Tibial artery (tissue), 4 donors: ENCODE measurements around the gene GUK1.

Experiments used
- DNase-seq, 2 donors: peaks; one replicate each; pipeline ENCODE4 v3.0.0-alpha.2; 2019
- H3K27ac ChIP-seq, 2 donors: fragments of 200-600 bp; sonication (generic) in 1 of 2; 1 replicate in 1 of 2; 2 replicates in 1 of 2; pipeline ENCODE4 v1.5.1; 2018 to 2019; ENCODE audit warnings: mild to moderate bottlenecking in 1 of 2
- H3K27me3 ChIP-seq, 2 donors: fragments of 200-600 bp; sonication (generic) in 1 of 2; one replicate each; pipeline versions ENCODE4 v1.5.1 to v1.6.0; 2016 to 2019
- H3K36me3 ChIP-seq, 3 donors: fragments of 200-600 bp; sonication (generic) in 2 of 3; one replicate each; pipeline ENCODE4 v1.5.1; 2016 to 2019; ENCODE audit warnings: mild to moderate bottlenecking in 2 of 3
- H3K4me1 ChIP-seq, 4 donors: fragments of 200-600 bp; sonication (generic) in 2 of 4; 1 replicate in 3 of 4; 2 replicates in 1 of 4; pipeline ENCODE4 v1.5.1; 2016 to 2019
- H3K4me3 ChIP-seq, 2 donors: fragments of 200-600 bp; sonication (generic) in 1 of 2; 1 replicate in 1 of 2; 2 replicates in 1 of 2; pipeline ENCODE4 v1.5.1; 2018 to 2019; ENCODE audit warnings: mild to moderate bottlenecking in 2 of 2
- H3K9me3 ChIP-seq, 3 donors: fragments of 200-600 bp; sonication (generic) in 1 of 3; one replicate each; pipeline ENCODE4 v1.5.1; 2016 to 2019
- intact Hi-C: fragments of 100-400 bp; cut with DNase I; formaldehyde crosslinking; loops from one replicate; pipeline ENCODE4 v1.15.0; 2023; ENCODE audit warnings: low total_unique reads
- TF ChIP-seq, protein P1 (sequence below), 2 experiments: fragments of 200-600 bp in 1 of 2; fragments of 450-650 bp in 1 of 2; IDR thresholded peaks; one replicate each; pipeline ENCODE4 v1.5.1; 2017 to 2019; ENCODE audit warnings: antibody characterized with exemption in 2 of 2, mild to moderate bottlenecking in 1 of 2, moderate library complexity in 1 of 2

The GUK1 gene

DNA sequence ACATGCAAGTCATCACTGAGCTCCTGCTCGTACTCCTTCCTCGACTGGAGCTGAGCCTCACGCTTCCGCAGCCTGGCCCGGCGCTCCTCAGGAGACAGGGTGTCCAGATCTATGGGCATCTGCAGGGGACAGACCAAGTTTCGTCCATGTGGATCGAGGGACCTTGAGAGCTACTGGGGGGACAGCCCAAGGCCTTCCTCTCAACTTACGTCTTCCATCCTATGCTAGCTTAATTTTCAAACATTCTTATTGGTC lies 33.4 kb upstream of the GUK1 start:
- H3K4me3 ChIP-seq = no peak overlapping the region
- DNase-seq = no peak
- TF ChIP-seq, protein P1, sequence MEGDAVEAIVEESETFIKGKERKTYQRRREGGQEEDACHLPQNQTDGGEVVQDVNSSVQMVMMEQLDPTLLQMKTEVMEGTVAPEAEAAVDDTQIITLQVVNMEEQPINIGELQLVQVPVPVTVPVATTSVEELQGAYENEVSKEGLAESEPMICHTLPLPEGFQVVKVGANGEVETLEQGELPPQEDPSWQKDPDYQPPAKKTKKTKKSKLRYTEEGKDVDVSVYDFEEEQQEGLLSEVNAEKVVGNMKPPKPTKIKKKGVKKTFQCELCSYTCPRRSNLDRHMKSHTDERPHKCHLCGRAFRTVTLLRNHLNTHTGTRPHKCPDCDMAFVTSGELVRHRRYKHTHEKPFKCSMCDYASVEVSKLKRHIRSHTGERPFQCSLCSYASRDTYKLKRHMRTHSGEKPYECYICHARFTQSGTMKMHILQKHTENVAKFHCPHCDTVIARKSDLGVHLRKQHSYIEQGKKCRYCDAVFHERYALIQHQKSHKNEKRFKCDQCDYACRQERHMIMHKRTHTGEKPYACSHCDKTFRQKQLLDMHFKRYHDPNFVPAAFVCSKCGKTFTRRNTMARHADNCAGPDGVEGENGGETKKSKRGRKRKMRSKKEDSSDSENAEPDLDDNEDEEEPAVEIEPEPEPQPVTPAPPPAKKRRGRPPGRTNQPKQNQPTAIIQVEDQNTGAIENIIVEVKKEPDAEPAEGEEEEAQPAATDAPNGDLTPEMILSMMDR (IDR thresholded peaks at IDR 0.05) = no peak

DNA sequence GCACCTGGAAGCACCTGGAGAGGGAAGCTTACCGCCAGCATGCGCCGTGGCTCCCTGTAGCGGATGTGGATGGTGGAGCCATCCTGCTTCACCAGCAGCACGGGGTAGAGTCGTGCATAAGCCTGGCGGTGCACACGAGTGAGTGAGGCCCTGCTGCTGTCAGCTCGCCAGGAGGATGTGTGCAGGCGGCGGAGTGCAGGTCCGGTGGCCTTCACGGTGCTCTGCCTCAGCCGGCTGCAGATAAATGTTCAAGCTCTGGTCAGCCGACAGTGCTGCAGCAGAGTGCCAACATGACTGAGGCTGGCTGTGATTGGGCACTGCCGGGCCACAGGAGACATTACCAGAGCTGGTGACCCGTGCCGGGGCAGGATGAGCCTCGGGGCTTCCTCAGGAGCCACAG lies 32.4 kb upstream of the GUK1 start:
- intact Hi-C loops = loop anchor here (10.0 kb wide), 1 partner anchor 57 kb away; the partner anchor contains the start of gene IBA57
- H3K9me3 ChIP-seq = no peaks in the 10 kb centered on the region
- peaks cover 0 to 27% (median 21%) of the 10 kb centered on the region in 3 donors for H3K36me3 ChIP-seq
- no peak overlapping the region for H3K4me3 ChIP-seq
- DNase-seq = no peak
- H3K4me1 ChIP-seq = peaks cover 0 to 32% (median 27%) of the 10 kb centered on the region in 4 donors
- no peaks in the 10 kb centered on the region for H3K27me3 ChIP-seq
- no peak overlapping the region for H3K27ac ChIP-seq
- TF ChIP-seq, protein P1 (IDR thresholded peaks at IDR 0.05) = no peak

More for the DNA sequence above, 33.4 kb upstream of the GUK1 start:
- Histone ChIP-seq H3K9me3 (no peaks in the 10 kb centered on the region), H3K4me1 (peaks cover 0 to 40% (median 35%) of the 10 kb centered on the region in 4 donors), H3K27me3 (no peaks in the 10 kb centered on the region), H3K27ac (no peak overlapping the region), H3K36me3 (peaks cover 0 to 27% (median 21%) of the 10 kb centered on the region in 3 donors)
- intact Hi-C loops = loop anchor here (10.0 kb wide), 1 partner anchor 58 kb away; the partner anchor contains the start of gene IBA57

DNA sequence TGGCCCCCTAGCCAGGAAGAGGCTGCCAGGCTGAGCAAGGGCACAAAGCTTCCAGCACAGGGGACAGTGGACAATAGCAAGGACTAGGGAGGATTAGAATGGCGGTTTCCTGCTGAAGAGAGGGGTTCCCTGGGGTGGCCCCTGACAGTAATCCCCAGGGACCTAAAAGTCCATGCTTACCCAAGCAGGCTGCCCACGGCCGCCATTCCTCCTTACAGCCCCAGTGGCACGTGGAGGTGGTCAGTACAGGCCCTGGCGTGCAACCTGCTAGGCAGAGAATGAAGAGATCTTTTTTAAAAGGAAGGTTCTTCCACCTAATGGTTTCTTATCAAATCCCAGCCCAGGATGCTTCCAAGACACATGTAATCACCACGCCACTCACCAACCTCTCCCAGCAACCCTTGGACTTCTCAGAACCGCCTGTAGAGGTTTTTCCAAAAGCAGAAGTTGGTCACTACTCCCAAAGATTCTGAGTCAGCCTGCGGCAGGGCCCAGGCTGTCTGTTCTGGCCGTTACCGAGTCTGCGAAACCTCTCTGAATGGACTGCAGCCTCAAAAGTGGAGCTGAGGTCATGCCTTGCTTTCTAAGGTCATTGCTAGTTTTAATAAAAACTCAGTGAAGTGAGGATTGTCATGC lies 31.9 kb upstream of the GUK1 start:
- Histone ChIP-seq H3K27me3 (no peaks in the 10 kb centered on the region), H3K4me3 (peak overlapping the region; percentile 68 to 81), H3K27ac (peak overlapping the region; percentile 92 to 95), H3K4me1 (peaks cover 0 to 32% (median 27%) of the 10 kb centered on the region in 4 donors), H3K36me3 (peaks cover 0 to 27% (median 21%) of the 10 kb centered on the region in 3 donors), H3K9me3 (no peaks in the 10 kb centered on the region)
- TF ChIP-seq, protein P1 (IDR thresholded peaks at IDR 0.05) = no peak
- intact Hi-C loops = loop anchor here (10.0 kb wide), 1 partner anchor 57 kb away; the partner anchor contains the start of gene IBA57
- no peak for DNase-seq

DNA sequence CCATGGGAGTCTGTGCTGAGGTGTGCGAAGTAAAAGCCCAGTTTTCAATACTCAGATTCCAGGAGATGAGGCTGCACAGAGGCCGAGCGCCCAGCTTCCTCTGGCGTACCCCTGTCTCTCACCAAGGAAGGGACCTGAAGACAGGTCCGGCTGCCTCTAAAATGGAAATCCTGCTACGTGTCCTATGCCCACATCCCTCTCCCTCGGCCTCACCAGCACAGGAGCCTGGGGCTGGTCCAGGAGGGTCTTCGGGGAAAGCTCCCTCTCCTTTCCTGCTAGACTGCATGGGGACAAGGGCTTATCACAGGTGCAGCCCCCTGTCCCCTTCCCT lies 31.4 kb upstream of the GUK1 start:
- Histone ChIP-seq H3K4me3 (peak overlapping the region; percentile 68 to 81), H3K36me3 (peaks cover 0 to 27% (median 21%) of the 10 kb centered on the region in 3 donors), H3K4me1 (peaks cover 0 to 29% (median 23%) of the 10 kb centered on the region in 4 donors), H3K9me3 (no peaks in the 10 kb centered on the region), H3K27me3 (no peaks in the 10 kb centered on the region), H3K27ac (peak overlapping the region; percentile 92 to 95)
- no peak for DNase-seq
- TF ChIP-seq, protein P1 (IDR thresholded peaks at IDR 0.05) = no peak
- intact Hi-C loops = loop anchor here (10.0 kb wide), 1 partner anchor 56 kb away; the partner anchor contains the start of gene IBA57

DNA sequence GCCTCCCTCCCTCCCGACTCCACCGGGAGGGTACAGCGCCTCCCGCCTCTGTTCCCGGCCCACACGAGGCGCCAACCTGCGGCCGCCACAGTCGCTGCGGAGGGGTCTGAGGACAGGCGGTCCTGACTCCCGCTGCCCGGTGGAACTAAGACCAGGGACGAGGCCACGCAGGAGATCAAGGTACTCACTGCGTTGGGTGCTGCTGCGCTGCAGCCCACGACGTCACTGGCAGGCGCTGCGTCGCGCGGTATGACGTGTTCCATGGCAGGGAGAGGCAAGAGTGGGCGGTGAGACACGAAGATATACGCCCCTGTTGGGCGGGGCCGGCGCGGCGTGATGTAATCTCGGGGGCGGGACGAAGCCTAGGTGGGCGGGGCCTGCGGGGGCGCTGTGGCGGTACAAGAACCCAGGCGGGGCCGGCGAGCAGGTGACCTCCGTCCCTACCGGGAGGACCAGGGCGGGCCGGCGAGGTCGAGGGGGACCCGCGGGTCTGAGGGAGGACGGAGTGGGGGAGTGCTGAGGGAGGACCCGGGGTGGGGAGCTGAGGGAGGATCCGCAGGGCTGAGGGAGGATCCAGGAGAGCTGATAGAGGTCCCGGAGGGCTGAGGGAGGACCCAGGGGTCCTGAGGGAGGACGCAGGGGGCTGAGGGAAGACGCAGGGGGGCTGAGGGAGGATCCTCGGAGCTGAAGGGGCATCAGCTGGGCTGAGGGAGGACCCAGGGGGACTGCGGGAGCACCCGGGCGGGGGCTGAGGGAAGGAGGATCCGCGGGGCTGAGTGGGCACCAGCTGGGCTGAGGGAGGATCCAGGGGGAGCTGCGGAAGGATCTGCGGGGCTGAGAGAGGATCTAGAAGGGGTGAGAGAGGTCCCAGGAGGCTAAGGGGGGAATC lies 30.8 kb upstream of the GUK1 start, which contains the start of gene MRPL55:
Gene MRPL55, minus strand, starts transcription at position 227 of the 889 bp plus-strand sequence. CDS start 1,039 bp downstream, outside the sequence.
- Histone ChIP-seq H3K36me3 (peaks cover 0 to 27% (median 21%) of the 10 kb centered on the region in 3 donors), H3K27ac (peak within 1 kb of the TSS; percentile 92 to 95), H3K27me3 (no peaks in the 10 kb centered on the region), H3K4me1 (peaks cover 0 to 23% (median 19%) of the 10 kb centered on the region in 4 donors), H3K9me3 (no peaks in the 10 kb centered on the region), H3K4me3 (peak within 1 kb of the TSS; percentile 68 to 81)
- peak; percentile 97 to 99 for DNase-seq
- TF ChIP-seq, protein P1 (IDR thresholded peaks at IDR 0.05) = peak in 1 of 2 experiments; percentile 13
- intact Hi-C loops = loop anchor here (10.0 kb wide), 1 partner anchor 55 kb away; the partner anchor contains the start of gene IBA57
